ENCODE measurements around the gene DCAF16. TPM values are rescaled to one million over a fixed set of nuclear protein-coding genes. Genes with fewer than 3 reads are reported as not detected.

The DCAF16 gene
- total and polyA plus RNA-seq, 12 donors: 6.9 to 43.1 (median 21.7) TPM

- H3K36me3 ChIP-seq (replicated peaks in 1 of 2): no peaks in the 10 kb centered on the region
- peaks cover 30 to 43% of the 10 kb centered on the region in 2 donors for H3K4me1 ChIP-seq (replicated peaks in 1 of 2)
- no peak overlapping the region for H3K27ac ChIP-seq
- 0 to 6% (median 1%) methylated on average over 4 to 48 of the region's 48 CpGs for WGBS, 4 donors
- TF ChIP-seq CTCF (IDR thresholded peaks at IDR 0.05) (no peak), POLR2A (IDR thresholded peaks at IDR 0.05) (no peak)
- no peaks in the 10 kb centered on the region for H3K9me3 ChIP-seq (replicated peaks in 1 of 3)
- intact Hi-C loops (cut with DNase I): loop anchor here in 1 of 2 donors (10.0 kb wide), 1 partner anchor 214 kb away; the partner anchor contains the start of gene LCORL
- H3K27me3 ChIP-seq: no peaks in the 10 kb centered on the region
- peak overlapping the region in 2 of 4 donors; percentile 33 to 87 for H3K4me3 ChIP-seq
- DNase-seq: peak in 2 of 7 donors; percentile 14 to 19
These were observed 584 bp upstream of the DCAF16 start for GRCh38 chr4:17811078-17811603.

- H3K4me1 ChIP-seq (replicated peaks in 1 of 2): peaks cover 30 to 50% of the 10 kb centered on the region in 2 donors
- no peak for DNase-seq
- H3K4me3 ChIP-seq: peak overlapping the region in 2 of 4 donors; percentile 64 to 87
- TF ChIP-seq CTCF (IDR thresholded peaks at IDR 0.05) (no peak), POLR2A (IDR thresholded peaks at IDR 0.05) (no peak)
- no peaks in the 10 kb centered on the region for H3K36me3 ChIP-seq (replicated peaks in 1 of 2)
- H3K9me3 ChIP-seq (replicated peaks in 1 of 3): no peaks in the 10 kb centered on the region
- 1 to 5% (median 4%) methylated on average over 7 of the region's 7 CpGs for WGBS, 4 donors
- intact Hi-C loops (cut with DNase I): loop anchor here (10.0 kb wide), 2 partner anchors 215 to 265 kb away; partner anchors contain the start of gene LCORL (in 1 of the 2)
- no peaks in the 10 kb centered on the region for H3K27me3 ChIP-seq
- H3K27ac ChIP-seq: peak overlapping the region in 4 of 5 donors; percentile 94 to 98 (median 97)
These were observed 890 bp downstream of the DCAF16 start for GRCh38 chr4:17809667-17810066.

- peak overlapping the region in 1 of 4 donors; percentile 31 for H3K4me3 ChIP-seq
- H3K36me3 ChIP-seq (replicated peaks in 1 of 2): peaks cover 0 to 22% of the 10 kb centered on the region in 2 donors
- 44 to 47% (median 46%) methylated on average over 6 of the region's 6 CpGs for WGBS, 4 donors
- TF ChIP-seq CTCF (IDR thresholded peaks at IDR 0.05) (no peak), POLR2A (IDR thresholded peaks at IDR 0.05) (no peak)
- no peak for DNase-seq
- H3K9me3 ChIP-seq (replicated peaks in 1 of 3): no peaks in the 10 kb centered on the region
- peaks cover 30 to 50% of the 10 kb centered on the region in 2 donors for H3K4me1 ChIP-seq (replicated peaks in 1 of 2)
- no peaks in the 10 kb centered on the region for H3K27me3 ChIP-seq
- H3K27ac ChIP-seq: no peak overlapping the region
- intact Hi-C loops (cut with DNase I): loop anchor here (10.0 kb wide), 1 partner anchor 263 kb away; no protein-coding TSS in a partner anchor
These were observed 3.1 kb downstream of the DCAF16 start for GRCh38 chr4:17807446-17807845.

GRCh38 chr4:17805580-17806155 lies 4.9 kb downstream of the DCAF16 start:
- WGBS, 4 donors: 80 to 90% (median 81%) methylated on average over 3 of the region's 3 CpGs
- no peak for DNase-seq
- Histone ChIP-seq H3K36me3 (replicated peaks in 1 of 2) (peaks cover 0 to 31% of the 10 kb centered on the region in 2 donors), H3K27me3 (no peaks in the 10 kb centered on the region), H3K4me3 (no peak overlapping the region), H3K4me1 (replicated peaks in 1 of 2) (peaks cover 24 to 44% of the 10 kb centered on the region in 2 donors), H3K27ac (no peak overlapping the region), H3K9me3 (replicated peaks in 1 of 3) (no peaks in the 10 kb centered on the region)
- intact Hi-C loops (cut with DNase I): loop anchor here (10.0 kb wide), 1 partner anchor 261 kb away; no protein-coding TSS in a partner anchor
- TF ChIP-seq CTCF (IDR thresholded peaks at IDR 0.05) (no peak), POLR2A (IDR thresholded peaks at IDR 0.05) (no peak)
